Vagina (tissue), 2 donors: ENCODE measurements around the gene ZNF45.

Experiments
- POLR2A ChIP-seq, 2 donors: fragments of 450-650 bp; IDR thresholded peaks; one replicate each; pipeline ENCODE4 v1.6.1; 2017; ENCODE audit warnings: antibody characterized with exemption in 2 of 2, mild to moderate bottlenecking in 2 of 2, moderate library complexity in 2 of 2
- TF ChIP-seq, protein P1 (sequence below), 3 experiments: fragments of 450-650 bp in 2 of 3; fragments of 200-600 bp in 1 of 3; sonication (generic) in 1 of 3; IDR thresholded peaks; one replicate each; pipeline ENCODE4 v1.5.1; 2017 to 2019; ENCODE audit warnings: antibody characterized with exemption in 3 of 3, mild to moderate bottlenecking in 2 of 3, moderate library complexity in 2 of 3

GRCh38 chr19:43941209-43941608, 6.1 kb upstream of the ZNF45 start:
- TF ChIP-seq, protein P1, sequence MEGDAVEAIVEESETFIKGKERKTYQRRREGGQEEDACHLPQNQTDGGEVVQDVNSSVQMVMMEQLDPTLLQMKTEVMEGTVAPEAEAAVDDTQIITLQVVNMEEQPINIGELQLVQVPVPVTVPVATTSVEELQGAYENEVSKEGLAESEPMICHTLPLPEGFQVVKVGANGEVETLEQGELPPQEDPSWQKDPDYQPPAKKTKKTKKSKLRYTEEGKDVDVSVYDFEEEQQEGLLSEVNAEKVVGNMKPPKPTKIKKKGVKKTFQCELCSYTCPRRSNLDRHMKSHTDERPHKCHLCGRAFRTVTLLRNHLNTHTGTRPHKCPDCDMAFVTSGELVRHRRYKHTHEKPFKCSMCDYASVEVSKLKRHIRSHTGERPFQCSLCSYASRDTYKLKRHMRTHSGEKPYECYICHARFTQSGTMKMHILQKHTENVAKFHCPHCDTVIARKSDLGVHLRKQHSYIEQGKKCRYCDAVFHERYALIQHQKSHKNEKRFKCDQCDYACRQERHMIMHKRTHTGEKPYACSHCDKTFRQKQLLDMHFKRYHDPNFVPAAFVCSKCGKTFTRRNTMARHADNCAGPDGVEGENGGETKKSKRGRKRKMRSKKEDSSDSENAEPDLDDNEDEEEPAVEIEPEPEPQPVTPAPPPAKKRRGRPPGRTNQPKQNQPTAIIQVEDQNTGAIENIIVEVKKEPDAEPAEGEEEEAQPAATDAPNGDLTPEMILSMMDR (IDR thresholded peaks at IDR 0.05), result no peak
- no peak for TF ChIP-seq POLR2A (IDR thresholded peaks at IDR 0.05)
